ENCODE data around the gene CCDC116.
"Not testable (repeated sequence)": the region's sequence is repeated elsewhere in the genome, so short reads cannot be mapped to it uniquely, and the experiment has no call there.

Gene CCDC116

DNA sequence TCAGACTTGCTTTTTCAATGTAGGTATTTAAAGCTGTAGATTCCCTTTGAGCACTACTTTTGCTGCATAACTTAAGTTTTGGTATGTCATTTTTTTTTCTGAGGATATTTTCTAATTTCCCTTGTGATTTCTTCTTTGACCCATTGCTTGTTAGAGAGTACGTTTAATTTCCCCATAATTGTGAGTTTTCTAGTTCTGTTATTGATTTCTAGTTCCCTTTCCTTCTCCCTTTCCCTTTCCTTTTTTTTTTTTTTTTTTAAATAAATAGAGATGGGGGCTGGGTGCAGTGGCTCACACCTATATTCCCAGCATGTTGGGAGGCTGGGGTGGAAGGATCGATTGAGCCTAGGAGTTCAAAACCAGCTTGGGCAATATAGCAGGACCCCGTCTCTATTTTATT is 34.3 kb upstream of the CCDC116 start:
- in situ Hi-C loops (cut with MboI; ENCODE audit: low sequenced_read_pairs, unreplicated experiment) = no loop called here
- TF ChIP-seq CTCF (IDR thresholded peaks at IDR 0.05; ENCODE audit: borderline replicate concordance, control extremely low read depth, extremely low read depth, insufficient read depth, missing control alignments) = no peak

DNA sequence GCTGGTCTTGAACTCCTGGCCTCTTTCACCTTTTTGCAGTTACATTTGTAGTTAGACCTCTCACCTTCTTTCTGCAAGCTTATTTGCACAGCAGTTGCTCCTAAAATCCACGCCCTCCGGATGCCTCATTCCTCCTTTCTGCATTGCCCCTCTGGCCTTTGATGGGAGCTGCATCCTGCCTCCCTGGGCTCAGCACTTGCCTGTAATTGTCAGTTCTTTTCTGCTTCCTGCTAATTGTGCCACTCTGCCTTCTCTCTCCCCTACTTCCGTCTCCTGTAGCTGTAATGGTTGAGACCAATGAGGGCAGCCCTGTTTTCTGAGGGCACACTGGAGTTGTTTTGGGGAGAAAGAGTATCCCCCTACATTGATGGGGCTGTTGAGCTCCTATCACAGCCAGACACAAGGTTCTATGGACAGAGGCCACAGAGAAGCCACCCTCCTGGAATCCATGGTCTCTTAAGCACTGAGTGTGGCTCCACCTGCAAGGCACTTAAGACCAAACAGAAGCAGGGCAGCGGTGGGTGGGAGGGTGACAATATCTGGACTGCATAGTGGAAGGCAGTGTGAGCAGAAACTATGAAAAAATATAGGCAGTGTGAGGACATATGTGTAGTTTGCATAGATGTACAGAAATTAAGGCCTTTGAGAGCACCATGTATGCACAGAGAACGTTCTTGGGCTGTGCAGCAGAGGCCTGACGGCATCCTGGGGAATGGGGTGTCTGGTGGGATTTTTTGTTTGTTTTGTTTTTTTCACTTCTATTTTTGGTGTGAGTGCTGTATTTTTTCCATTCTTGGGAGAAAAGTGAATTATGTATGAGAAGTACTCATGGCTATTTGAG is 33.3 kb upstream of the CCDC116 start:
- no peak for TF ChIP-seq CTCF (IDR thresholded peaks at IDR 0.05; ENCODE audit: borderline replicate concordance, control extremely low read depth, extremely low read depth, insufficient read depth, missing control alignments)
- DNase-seq (ENCODE audit: low spot score) = no peak
- in situ Hi-C loops (cut with MboI; ENCODE audit: low sequenced_read_pairs, unreplicated experiment) = no loop called here

More for the DNA sequence above, 34.3 kb upstream of the CCDC116 start:
- no peak for DNase-seq (ENCODE audit: low spot score)

- in situ Hi-C loops (cut with MboI; ENCODE audit: low sequenced_read_pairs, unreplicated experiment) = no loop called here
- no peak for TF ChIP-seq CTCF (IDR thresholded peaks at IDR 0.05; ENCODE audit: borderline replicate concordance, control extremely low read depth, extremely low read depth, insufficient read depth, missing control alignments)
- no peak for DNase-seq (ENCODE audit: low spot score)
Observed at GRCh38 chr22:21602579-21602978, 30.0 kb upstream of the CCDC116 start.

- DNase-seq (ENCODE audit: low spot score) = no peak
- TF ChIP-seq CTCF (IDR thresholded peaks at IDR 0.05; ENCODE audit: borderline replicate concordance, control extremely low read depth, extremely low read depth, insufficient read depth, missing control alignments) = no peak
- in situ Hi-C loops (cut with MboI; ENCODE audit: low sequenced_read_pairs, unreplicated experiment) = no loop called here
Observed at GRCh38 chr22:21603973-21604372, 28.6 kb upstream of the CCDC116 start.

DNA sequence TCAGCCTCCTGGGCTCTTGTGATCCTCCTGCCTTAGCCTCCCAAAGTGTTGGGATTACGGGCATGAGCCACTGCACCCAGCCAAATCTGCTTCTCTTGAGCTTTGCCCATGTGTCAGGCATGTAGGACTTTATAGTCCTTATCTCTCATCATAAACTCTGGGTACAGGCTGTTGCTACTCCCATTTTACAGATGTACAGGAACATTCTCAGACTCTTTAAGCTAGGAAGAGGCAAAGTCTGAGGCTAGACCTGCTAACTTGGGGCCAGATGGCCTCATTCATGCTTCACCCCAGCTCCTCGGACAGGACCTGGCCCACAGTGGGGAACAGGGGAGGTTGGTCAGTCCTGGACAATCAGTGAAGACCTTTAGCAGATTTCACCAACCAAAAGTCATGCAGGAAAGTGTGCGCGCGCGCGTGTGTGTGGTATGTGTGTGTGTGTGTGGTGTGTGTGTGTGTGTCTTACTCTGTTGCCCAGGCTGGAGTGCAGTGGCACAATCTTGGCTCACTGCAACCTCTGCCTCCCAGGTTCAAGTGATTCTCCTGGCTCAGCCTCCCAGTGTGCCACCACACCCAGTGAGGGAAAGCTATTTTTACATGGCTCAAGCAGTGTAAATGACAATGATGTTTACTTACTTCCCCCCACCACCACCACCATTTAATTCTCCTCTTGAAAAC is 26.5 kb upstream of the CCDC116 start:
- in situ Hi-C loops (cut with MboI; ENCODE audit: low sequenced_read_pairs, unreplicated experiment) = no loop called here
- no peak for DNase-seq (ENCODE audit: low spot score)
- no peak for TF ChIP-seq CTCF (IDR thresholded peaks at IDR 0.05; ENCODE audit: borderline replicate concordance, control extremely low read depth, extremely low read depth, insufficient read depth, missing control alignments)

DNA sequence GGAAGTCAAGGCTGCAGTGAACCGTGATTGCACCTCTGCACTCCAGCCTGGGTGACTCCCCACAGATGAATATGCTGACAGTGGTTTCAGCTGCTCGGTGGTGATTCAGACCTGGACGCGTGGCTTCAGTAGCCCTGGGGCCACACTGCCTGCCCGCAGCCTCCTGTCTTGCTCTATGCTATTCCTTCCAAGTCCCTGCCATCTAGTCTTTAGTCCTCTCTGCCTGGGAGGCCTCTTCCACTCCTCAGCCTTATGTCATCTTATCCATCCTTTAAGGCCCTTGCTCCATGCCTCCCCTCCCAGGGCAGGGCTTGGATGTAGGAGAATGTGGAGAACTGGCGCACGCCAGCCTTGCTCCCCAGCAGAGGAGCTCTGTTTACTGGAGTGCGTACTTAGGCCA is 25.8 kb upstream of the CCDC116 start:
- DNase-seq (ENCODE audit: low spot score) = no peak
- in situ Hi-C loops (cut with MboI; ENCODE audit: low sequenced_read_pairs, unreplicated experiment) = no loop called here
- no peak for TF ChIP-seq CTCF (IDR thresholded peaks at IDR 0.05; ENCODE audit: borderline replicate concordance, control extremely low read depth, extremely low read depth, insufficient read depth, missing control alignments)

DNA sequence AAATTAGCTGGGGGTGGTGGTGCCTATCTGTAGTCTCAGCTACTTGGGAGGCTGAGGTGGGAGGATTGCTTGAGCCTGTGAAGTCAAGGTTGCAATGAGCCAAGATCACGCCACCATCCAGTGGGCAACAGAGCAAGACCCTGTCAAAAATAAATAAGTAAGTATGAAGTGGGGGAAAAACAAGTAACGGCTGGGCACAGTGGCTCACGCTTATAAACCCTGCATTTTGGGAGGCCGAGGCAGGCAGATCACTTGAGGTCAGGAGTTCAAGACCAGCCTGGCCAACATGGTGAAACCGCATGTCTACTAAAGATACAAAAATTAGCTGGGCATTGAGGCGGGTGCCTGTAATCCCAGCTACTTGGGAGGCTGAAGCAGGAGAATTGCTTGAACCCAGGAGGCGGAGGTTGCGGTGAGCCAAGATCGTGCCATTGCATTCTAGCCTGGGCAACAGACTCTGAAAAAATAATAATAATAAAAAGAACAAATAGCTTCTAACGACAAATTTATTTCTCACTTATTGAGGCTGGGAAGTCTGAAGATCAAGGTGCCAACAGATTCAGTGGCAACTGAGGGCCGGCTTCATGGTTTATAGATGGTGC is 22.9 kb upstream of the CCDC116 start:
- in situ Hi-C loops (cut with MboI; ENCODE audit: low sequenced_read_pairs, unreplicated experiment); DNase-seq (ENCODE audit: low spot score): not testable (repeated sequence)
